Colonic mucosa (tissue), 4 donors: Measurements from ENCODE around the gene SLC38A3. TPM values are rescaled to one million over a fixed set of nuclear protein-coding genes. Genes with fewer than 3 reads are reported as not detected.

Experiments
- DNase-seq: peaks from one replicate; pipeline ENCODE4 v3.0.0-alpha.2; 2020
- H3K27ac ChIP-seq: fragments of 200-600 bp; one replicate; pipeline ENCODE4 v1.8.0; 2021
- H3K27me3 ChIP-seq: fragments of 200-600 bp; one replicate; pipeline ENCODE4 v1.8.0; 2021
- H3K36me3 ChIP-seq: fragments of 200-600 bp; one replicate; pipeline ENCODE4 v1.8.0; 2021
- H3K4me1 ChIP-seq: fragments of 200-600 bp; one replicate; pipeline ENCODE4 v1.8.0; 2021; ENCODE audit warnings: mild to moderate bottlenecking
- H3K4me3 ChIP-seq: fragments of 200-600 bp; one replicate; pipeline ENCODE4 v1.8.0; 2021
- H3K9ac ChIP-seq, 2 donors: one replicate each; pipeline ENCODE4 v1.7.0; 2013; ENCODE audit warnings: control low read depth in 2 of 2, low read depth in 2 of 2, low read length in 2 of 2
- H3K9me3 ChIP-seq: fragments of 200-600 bp; one replicate; pipeline ENCODE4 v1.8.0; 2021
- intact Hi-C: fragments of 100-400 bp; cut with DNase I; formaldehyde crosslinking; loops from one replicate; pipeline ENCODE4 v1.14.1; 2022
- total RNA-seq, 2 donors: library from RNA; stranded (reverse); fragmentation: NEBNext Ultra II Directional in 1 of 2; extraction: Animal tissue kit (Norgen Biotek cat#: 25700) in 1 of 2; gene quantifications; one replicate each; pipeline ENCODE4 v1.2.1, GENCODE V29; 2021
- TF ChIP-seq, protein P1 (sequence below): fragments of 200-600 bp; IDR thresholded peaks from one replicate; pipeline ENCODE4 v1.8.0; 2022; ENCODE audit warnings: antibody characterized with exemption, mild to moderate bottlenecking
- donor health status: healthy.
- donor health status: DM: no; HTN: no; CAD: no.
- donor health status: DM: no; HTN: no; CAD: no.

SLC38A3 gene
- total RNA-seq, 2 donors from 2014 or later = 0.24 to 0.40 TPM

DNA sequence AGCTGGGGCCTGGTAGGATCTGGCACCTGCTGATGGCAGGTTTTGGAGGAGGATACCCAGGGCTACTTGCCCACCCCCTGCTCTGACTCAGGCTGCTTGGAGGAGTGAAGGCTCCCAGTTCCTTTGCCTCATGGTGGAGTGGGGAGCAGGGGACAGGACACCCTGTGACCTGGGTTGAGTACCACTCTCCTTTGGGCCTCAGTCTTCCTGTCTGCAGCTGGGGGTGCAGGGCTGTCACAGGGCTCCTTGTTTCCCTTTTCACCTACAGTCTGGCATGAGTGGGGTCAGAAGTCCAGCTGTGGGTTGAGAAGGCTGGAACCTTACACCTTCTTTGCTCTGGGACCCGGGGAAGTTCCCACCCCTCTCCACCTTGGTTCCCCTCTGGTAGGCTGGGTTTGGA, 35.2 kb upstream of the SLC38A3 start:
- intact Hi-C loops = no loop called here
- Histone ChIP-seq H3K9ac (no peak overlapping the region), H3K36me3 (no peaks in the 10 kb centered on the region), H3K4me1 (peaks cover 17% of the 10 kb centered on the region), H3K4me3 (no peak overlapping the region), H3K27ac (no peak overlapping the region), H3K9me3 (no peaks in the 10 kb centered on the region), H3K27me3 (no peaks in the 10 kb centered on the region)
- TF ChIP-seq, protein P1, sequence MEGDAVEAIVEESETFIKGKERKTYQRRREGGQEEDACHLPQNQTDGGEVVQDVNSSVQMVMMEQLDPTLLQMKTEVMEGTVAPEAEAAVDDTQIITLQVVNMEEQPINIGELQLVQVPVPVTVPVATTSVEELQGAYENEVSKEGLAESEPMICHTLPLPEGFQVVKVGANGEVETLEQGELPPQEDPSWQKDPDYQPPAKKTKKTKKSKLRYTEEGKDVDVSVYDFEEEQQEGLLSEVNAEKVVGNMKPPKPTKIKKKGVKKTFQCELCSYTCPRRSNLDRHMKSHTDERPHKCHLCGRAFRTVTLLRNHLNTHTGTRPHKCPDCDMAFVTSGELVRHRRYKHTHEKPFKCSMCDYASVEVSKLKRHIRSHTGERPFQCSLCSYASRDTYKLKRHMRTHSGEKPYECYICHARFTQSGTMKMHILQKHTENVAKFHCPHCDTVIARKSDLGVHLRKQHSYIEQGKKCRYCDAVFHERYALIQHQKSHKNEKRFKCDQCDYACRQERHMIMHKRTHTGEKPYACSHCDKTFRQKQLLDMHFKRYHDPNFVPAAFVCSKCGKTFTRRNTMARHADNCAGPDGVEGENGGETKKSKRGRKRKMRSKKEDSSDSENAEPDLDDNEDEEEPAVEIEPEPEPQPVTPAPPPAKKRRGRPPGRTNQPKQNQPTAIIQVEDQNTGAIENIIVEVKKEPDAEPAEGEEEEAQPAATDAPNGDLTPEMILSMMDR = no peak
- no peak for DNase-seq

DNA sequence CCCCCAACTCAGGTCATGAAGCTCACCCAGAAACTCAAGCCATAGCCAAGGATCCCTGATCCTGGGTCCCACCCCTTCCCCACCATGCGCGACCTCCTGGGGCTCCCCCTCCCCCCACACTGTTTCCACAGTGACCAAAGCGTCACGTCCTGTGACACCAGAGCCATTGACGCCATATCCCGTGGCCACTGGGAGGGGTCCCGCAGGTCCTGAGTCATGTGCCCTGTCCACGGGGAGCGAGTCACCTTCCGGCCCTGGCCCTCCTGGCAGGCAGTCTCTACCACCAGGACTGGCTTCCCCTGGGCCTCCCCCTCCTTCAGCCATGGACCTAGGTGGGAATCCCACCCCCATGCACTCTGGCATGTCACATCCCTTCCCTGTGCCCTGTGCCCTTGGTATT, 34.4 kb upstream of the SLC38A3 start:
- H3K27me3 ChIP-seq = no peaks in the 10 kb centered on the region
- no peak for DNase-seq
- H3K9me3 ChIP-seq = no peaks in the 10 kb centered on the region
- H3K4me3 ChIP-seq = no peak overlapping the region
- TF ChIP-seq, protein P1 = no peak
- no peak overlapping the region for H3K9ac ChIP-seq
- intact Hi-C loops = no loop called here
- H3K4me1 ChIP-seq = peaks cover 17% of the 10 kb centered on the region
- peak overlapping the region; percentile 12 for H3K27ac ChIP-seq
- no peaks in the 10 kb centered on the region for H3K36me3 ChIP-seq

DNA sequence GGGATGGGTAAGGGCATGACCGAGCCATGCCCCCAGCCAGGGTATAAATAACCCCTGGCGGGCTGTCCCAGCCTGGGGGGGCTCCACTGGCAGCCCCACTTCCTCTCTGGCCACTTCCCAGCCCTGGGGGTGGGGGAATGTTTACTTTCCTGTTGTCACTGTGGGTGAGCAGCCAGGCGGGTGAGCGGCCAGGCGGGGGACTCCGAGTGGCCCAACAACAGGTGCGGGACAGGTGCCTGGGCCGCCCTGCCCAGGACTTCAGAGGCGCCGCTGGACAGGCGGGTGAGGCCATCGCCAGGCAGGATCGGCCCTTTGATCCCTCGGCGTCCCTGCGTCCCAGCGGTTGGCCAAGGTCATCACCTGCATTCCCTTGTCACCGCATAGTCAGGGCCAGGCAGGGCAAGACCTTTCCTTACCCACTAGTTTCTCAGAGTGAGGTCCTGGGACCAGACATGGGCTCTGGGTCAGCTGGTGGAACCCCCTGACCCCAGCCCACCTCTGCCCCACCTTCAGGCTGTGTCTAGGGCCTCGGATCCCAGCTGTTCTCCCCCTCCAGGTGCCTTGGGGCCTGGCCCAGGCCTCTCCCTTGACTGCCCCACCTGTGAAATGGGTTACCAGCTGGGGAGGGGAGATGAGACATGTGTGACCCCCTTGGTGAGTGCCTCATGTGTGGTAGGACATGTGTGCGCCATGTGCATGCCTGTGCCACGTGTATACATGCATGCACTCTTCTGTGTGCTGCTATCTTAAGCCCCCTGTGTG, 33.4 kb upstream of the SLC38A3 start:
- peak overlapping the region; percentile 12 for H3K27ac ChIP-seq
- no peaks in the 10 kb centered on the region for H3K36me3 ChIP-seq
- DNase-seq = peak; percentile 78
- H3K4me1 ChIP-seq = peaks cover 17% of the 10 kb centered on the region
- no peak overlapping the region for H3K4me3 ChIP-seq
- TF ChIP-seq, protein P1 = no peak
- intact Hi-C loops = no loop called here
- peak overlapping the region in 1 of 2 donors; percentile 58 for H3K9ac ChIP-seq
- no peaks in the 10 kb centered on the region for H3K27me3 ChIP-seq
- no peaks in the 10 kb centered on the region for H3K9me3 ChIP-seq

DNA sequence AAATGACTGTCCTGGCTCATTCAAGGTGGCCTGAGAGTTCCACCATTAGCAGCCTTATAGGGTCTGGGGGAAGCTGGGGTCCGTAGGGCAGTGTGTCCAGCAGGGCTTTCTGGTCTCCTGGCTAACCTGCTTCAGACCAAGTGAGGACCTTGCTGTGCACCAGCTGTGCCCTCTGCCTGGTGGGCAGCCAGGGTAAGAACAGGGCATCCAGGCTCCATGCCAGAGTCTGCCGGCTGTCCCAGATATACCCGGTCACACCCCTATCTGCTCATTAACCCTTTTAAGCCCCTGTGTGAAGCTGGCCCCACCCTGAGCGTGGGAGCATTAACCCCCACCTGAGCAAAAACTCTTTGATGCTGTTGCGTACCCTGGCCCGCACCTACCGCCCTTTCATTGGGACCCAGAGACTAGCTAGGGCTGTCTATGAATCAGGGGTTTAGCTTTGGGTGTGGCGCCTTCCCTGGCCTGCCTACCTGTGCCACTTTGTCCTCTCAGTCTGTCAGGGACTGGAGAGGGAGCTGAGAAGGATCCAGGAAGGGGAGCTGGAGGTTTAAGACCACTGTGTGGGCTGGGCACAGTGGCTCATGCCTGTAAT, 32.3 kb upstream of the SLC38A3 start:
- Histone ChIP-seq H3K9me3 (no peaks in the 10 kb centered on the region), H3K36me3 (no peaks in the 10 kb centered on the region), H3K27ac (no peak overlapping the region), H3K4me1 (peaks cover 14% of the 10 kb centered on the region), H3K4me3 (no peak overlapping the region), H3K9ac (peak overlapping the region in 1 of 2 donors; percentile 58), H3K27me3 (no peaks in the 10 kb centered on the region)
- TF ChIP-seq, protein P1 = no peak
- intact Hi-C loops = no loop called here
- DNase-seq = no peak

DNA sequence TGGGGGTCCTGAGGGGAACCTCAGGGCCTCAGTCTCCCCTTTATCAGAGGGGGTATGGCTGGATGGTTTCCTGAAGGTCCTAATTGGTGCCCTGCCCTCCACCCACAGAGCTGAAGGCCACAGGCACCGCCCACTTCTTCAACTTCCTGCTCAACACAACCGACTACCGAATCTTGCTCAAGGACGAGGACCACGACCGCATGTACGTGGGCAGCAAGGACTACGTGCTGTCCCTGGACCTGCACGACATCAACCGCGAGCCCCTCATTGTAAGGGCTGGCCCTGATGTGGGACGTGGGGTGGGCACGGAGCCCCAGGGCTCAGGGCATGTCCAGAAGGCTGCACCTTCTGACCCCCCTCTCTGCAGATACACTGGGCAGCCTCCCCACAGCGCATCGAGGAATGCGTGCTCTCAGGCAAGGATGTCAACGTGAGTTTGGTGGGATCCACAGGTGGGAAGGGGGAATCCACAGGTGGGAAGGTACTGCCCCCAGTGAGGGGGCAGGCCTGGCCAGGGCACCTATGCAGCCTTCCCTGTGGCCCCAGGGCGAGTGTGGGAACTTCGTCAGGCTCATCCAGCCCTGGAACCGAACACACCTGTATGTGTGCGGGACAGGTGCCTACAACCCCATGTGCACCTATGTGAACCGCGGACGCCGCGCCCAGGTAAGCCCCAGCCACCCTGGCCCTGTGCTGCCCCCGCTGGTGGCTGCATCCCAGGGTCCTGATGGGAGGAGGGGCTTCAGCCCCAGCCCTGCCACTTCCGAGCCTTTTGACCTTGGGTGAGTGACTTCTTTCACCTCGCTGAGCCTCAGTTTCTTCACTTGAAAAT, 31.2 kb upstream of the SLC38A3 start:
- TF ChIP-seq, protein P1 = no peak
- peaks cover 6% of the 10 kb centered on the region for H3K4me1 ChIP-seq
- H3K9ac ChIP-seq = peak overlapping the region in 1 of 2 donors; percentile 34
- H3K4me3 ChIP-seq = no peak overlapping the region
- H3K27me3 ChIP-seq = no peaks in the 10 kb centered on the region
- intact Hi-C loops = no loop called here
- no peaks in the 10 kb centered on the region for H3K9me3 ChIP-seq
- no peak overlapping the region for H3K27ac ChIP-seq
- no peaks in the 10 kb centered on the region for H3K36me3 ChIP-seq
- DNase-seq = no peak
